ENCODE measurements around the gene TWF2.

DNA sequence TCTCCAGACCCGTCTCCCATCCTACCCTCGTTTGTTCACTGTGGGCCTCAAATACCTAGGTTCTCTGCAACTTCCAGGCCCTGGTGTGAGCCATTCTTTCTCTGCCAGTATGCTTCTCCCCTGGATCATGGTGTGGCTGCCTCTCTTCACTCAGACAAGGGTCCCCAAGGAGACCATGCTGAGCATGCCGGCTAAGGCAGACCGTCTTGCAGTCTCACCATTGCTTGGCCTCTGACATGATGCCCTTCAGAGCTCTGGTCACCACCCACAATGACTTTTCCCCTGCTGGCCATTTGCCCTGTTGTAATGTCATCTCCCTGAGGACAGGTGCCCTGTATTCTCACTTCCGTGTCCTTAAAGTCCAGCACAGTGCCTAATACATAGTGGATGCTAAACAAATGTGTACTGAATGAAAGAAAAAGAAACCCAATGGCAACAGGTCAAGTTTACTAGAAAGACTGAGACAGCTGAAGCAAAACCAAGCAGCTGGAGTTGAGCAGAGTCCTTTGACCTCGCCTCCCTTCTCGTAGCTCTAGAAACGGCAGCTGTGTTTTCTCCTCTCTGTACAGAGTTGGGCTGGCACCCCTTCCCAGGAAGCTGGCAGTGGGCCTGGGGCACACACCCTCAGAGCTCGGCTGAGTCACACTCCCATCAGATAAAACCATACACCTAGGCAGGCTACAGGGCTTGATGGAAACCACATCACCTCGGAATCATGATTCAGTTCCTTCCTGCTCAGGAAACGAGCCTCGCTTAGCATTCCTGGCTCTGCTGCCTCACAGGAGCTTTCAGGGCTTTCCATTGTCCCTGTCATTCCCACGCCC lies 22.2 kb downstream of the TWF2 start:
- TF ChIP-seq, protein P1, sequence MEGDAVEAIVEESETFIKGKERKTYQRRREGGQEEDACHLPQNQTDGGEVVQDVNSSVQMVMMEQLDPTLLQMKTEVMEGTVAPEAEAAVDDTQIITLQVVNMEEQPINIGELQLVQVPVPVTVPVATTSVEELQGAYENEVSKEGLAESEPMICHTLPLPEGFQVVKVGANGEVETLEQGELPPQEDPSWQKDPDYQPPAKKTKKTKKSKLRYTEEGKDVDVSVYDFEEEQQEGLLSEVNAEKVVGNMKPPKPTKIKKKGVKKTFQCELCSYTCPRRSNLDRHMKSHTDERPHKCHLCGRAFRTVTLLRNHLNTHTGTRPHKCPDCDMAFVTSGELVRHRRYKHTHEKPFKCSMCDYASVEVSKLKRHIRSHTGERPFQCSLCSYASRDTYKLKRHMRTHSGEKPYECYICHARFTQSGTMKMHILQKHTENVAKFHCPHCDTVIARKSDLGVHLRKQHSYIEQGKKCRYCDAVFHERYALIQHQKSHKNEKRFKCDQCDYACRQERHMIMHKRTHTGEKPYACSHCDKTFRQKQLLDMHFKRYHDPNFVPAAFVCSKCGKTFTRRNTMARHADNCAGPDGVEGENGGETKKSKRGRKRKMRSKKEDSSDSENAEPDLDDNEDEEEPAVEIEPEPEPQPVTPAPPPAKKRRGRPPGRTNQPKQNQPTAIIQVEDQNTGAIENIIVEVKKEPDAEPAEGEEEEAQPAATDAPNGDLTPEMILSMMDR (IDR thresholded peaks at IDR 0.05 in 2 of 3, conservative IDR thresholded peaks at IDR 0.05 in 1 of 3; ENCODE audit: control insufficient read depth in 2 of 3, extremely low read depth in 1 of 3, insufficient read depth in 1 of 3, low read depth in 3 of 3, low read length in 3 of 3) = no peak
- no peak for TF ChIP-seq POLR2A (IDR thresholded peaks at IDR 0.05; ENCODE audit: low read depth, low read length)

Data from GM12878 (cell line).